HEK293 (cell line): ENCODE data around the gene ACOD1.
A peak's percentile ranks its signal among the peaks of the same experiment; 100 is the strongest.

Experiments
- CTCF ChIA-PET: fragments of 350-600 bp; formaldehyde crosslinking; extraction: SDS; loops from one replicate; lab custom pipeline; 2021; ENCODE audit warnings: antibody characterized with exemption; lab: Yijun Ruan, JAX
- POLR2A ChIA-PET: fragments of 300-600 bp; formaldehyde crosslinking; extraction: SDS; loops from one replicate; lab custom pipeline; 2020; ENCODE audit warnings: antibody characterized with exemption, inconsistent platforms; lab: Yijun Ruan, JAX
- H3K27ac ChIP-seq: fragments of 200-500 bp; sonication (Bioruptor generic); 2 replicates; pipeline ENCODE4 v1.5.1; 2014; ENCODE audit warnings: low read depth, low read length, control low read depth, inconsistent platforms; ENCODE audit errors: extremely low read depth
- H3K36me3 ChIP-seq, 2 experiments: fragments of 200-500 bp in 1 of 2; sonication (Bioruptor generic) in 1 of 2; 1 replicate in 1 of 2; 2 replicates in 1 of 2; pipeline ENCODE4 v1.5.1; 2014 to 2017; ENCODE audit warnings: inconsistent platforms in 2 of 2, low read length in 2 of 2; ENCODE audit not compliant: control insufficient read depth in 2 of 2, insufficient read depth in 1 of 2
- H3K4me1 ChIP-seq: fragments of 200-500 bp; sonication (Bioruptor generic); 2 replicates; pipeline ENCODE4 v1.5.1; 2014; ENCODE audit warnings: mild to moderate bottlenecking, low read length, inconsistent platforms; ENCODE audit not compliant: control insufficient read depth, insufficient read depth
- H3K4me3 ChIP-seq: 2 replicates; pipeline ENCODE4 v1.5.1; 2011; ENCODE audit warnings: low read depth, mild to moderate bottlenecking, control low read depth, low read length, moderate library complexity
- H3K9me3 ChIP-seq: fragments of 200-500 bp; sonication (Bioruptor generic); 2 replicates; pipeline ENCODE4 v1.5.1; 2014; ENCODE audit warnings: low read depth, low read length, inconsistent platforms; ENCODE audit not compliant: control insufficient read depth, insufficient read depth
- IKZF3 ChIP-seq: fragments of 450-650 bp; IDR thresholded peaks from 2 replicates; pipeline ENCODE4 v1.5.0; 2018; ENCODE audit warnings: missing biosample characterization, mild to moderate bottlenecking, missing genetic modification characterization, moderate library complexity
- KLF1 ChIP-seq: fragments of 450-650 bp; formaldehyde crosslinking; IDR thresholded peaks from 2 replicates; pipeline ENCODE4 v1.5.1; 2016; ENCODE audit warnings: missing biosample characterization, missing genetic modification characterization
- KLF10 ChIP-seq: fragments of 450-650 bp; IDR thresholded peaks from 2 replicates; pipeline ENCODE4 v1.5.1; 2018; ENCODE audit warnings: missing biosample characterization, mild to moderate bottlenecking, missing genetic modification characterization
- SETDB1 ChIP-seq: IDR thresholded peaks from one replicate; pipeline ENCODE4 v1.6.1; 2017; ENCODE audit warnings: mild to moderate bottlenecking, low read length, moderate library complexity, mixed read lengths; ENCODE audit not compliant: insufficient read length
- ZNF133 ChIP-seq: fragments of 450-650 bp; formaldehyde crosslinking; IDR thresholded peaks from 2 replicates; pipeline ENCODE4 v1.5.1; 2016; ENCODE audit warnings: missing biosample characterization, missing genetic modification characterization
- ZNF138 ChIP-seq: fragments of 450-650 bp; formaldehyde crosslinking; IDR thresholded peaks from 2 replicates; pipeline ENCODE4 v1.5.1; 2016; ENCODE audit warnings: missing biosample characterization, missing genetic modification characterization, borderline replicate concordance
- ZNF146 ChIP-seq: fragments of 450-650 bp; formaldehyde crosslinking; IDR thresholded peaks from 2 replicates; pipeline ENCODE4 v1.5.1; 2016; ENCODE audit warnings: missing biosample characterization, missing genetic modification characterization
- ZNF175 ChIP-seq: fragments of 450-650 bp; formaldehyde crosslinking; IDR thresholded peaks from 2 replicates; pipeline ENCODE4 v1.5.1; 2016; ENCODE audit warnings: missing biosample characterization, missing genetic modification characterization
- ZNF2 ChIP-seq: fragments of 450-650 bp; formaldehyde crosslinking; IDR thresholded peaks from 2 replicates; pipeline ENCODE4 v1.5.1; 2016; ENCODE audit warnings: missing biosample characterization, missing genetic modification characterization
- ZNF223 ChIP-seq: fragments of 450-650 bp; formaldehyde crosslinking; IDR thresholded peaks from 2 replicates; pipeline ENCODE4 v1.5.1; 2016; ENCODE audit warnings: missing biosample characterization, missing genetic modification characterization
- ZNF350 ChIP-seq: fragments of 450-650 bp; formaldehyde crosslinking; IDR thresholded peaks from 2 replicates; pipeline ENCODE4 v1.5.0; 2017; ENCODE audit warnings: missing biosample characterization, mild to moderate bottlenecking, missing genetic modification characterization
- ZNF354C ChIP-seq: fragments of 450-650 bp; formaldehyde crosslinking; IDR thresholded peaks from 2 replicates; pipeline ENCODE4 v1.5.1; 2016; ENCODE audit warnings: missing biosample characterization, missing genetic modification characterization, low read depth, borderline replicate concordance
- ZNF366 ChIP-seq: fragments of 450-650 bp; formaldehyde crosslinking; conservative IDR thresholded peaks from 2 replicates; pipeline ENCODE4 v1.5.1; 2016; ENCODE audit warnings: missing biosample characterization, missing genetic modification characterization
- ZNF473 ChIP-seq: fragments of 450-650 bp; formaldehyde crosslinking; IDR thresholded peaks from 2 replicates; pipeline ENCODE4 v1.5.1; 2017; ENCODE audit warnings: missing biosample characterization, missing genetic modification characterization
- ZNF514 ChIP-seq: fragments of 450-650 bp; formaldehyde crosslinking; IDR thresholded peaks from 2 replicates; pipeline ENCODE4 v1.5.1; 2016; ENCODE audit warnings: missing biosample characterization, missing genetic modification characterization
- ZNF530 ChIP-seq: fragments of 450-650 bp; formaldehyde crosslinking; IDR thresholded peaks from 2 replicates; pipeline ENCODE4 v1.5.1; 2016; ENCODE audit warnings: low read depth, missing biosample characterization, missing genetic modification characterization
- ZNF571 ChIP-seq: fragments of 450-650 bp; formaldehyde crosslinking; IDR thresholded peaks from 2 replicates; pipeline ENCODE4 v1.5.0; 2017; ENCODE audit warnings: missing biosample characterization, missing genetic modification characterization
- ZNF585B ChIP-seq: fragments of 450-650 bp; formaldehyde crosslinking; IDR thresholded peaks from 2 replicates; pipeline ENCODE4 v1.5.1; 2016; ENCODE audit warnings: missing biosample characterization, missing genetic modification characterization
- ZNF660 ChIP-seq: fragments of 450-650 bp; IDR thresholded peaks from 2 replicates; pipeline ENCODE4 v1.5.1; 2018; ENCODE audit warnings: missing biosample characterization, mild to moderate bottlenecking, missing genetic modification characterization
- ZNF664 ChIP-seq: fragments of 450-650 bp; formaldehyde crosslinking; IDR thresholded peaks from 2 replicates; pipeline ENCODE4 v1.5.1; 2016; ENCODE audit warnings: missing biosample characterization, missing genetic modification characterization
- ZNF785 ChIP-seq: fragments of 450-650 bp; formaldehyde crosslinking; IDR thresholded peaks from 2 replicates; pipeline ENCODE4 v1.5.1; 2016; ENCODE audit warnings: missing biosample characterization, missing genetic modification characterization
- ZSCAN23 ChIP-seq: fragments of 450-650 bp; formaldehyde crosslinking; IDR thresholded peaks from 2 replicates; pipeline ENCODE4 v1.5.1; 2016; ENCODE audit warnings: missing biosample characterization, missing genetic modification characterization
- ZSCAN30 ChIP-seq: fragments of 450-650 bp; IDR thresholded peaks from 2 replicates; pipeline ENCODE4 v1.5.1; 2018; ENCODE audit warnings: missing biosample characterization, mild to moderate bottlenecking, missing genetic modification characterization, moderate library complexity
- TF ChIP-seq, protein P1 (sequence below): fragments of 450-650 bp; formaldehyde crosslinking; IDR thresholded peaks from 2 replicates; pipeline ENCODE4 v1.5.1; 2017; ENCODE audit warnings: missing biosample characterization, missing genetic modification characterization
- TF ChIP-seq, protein P2 (sequence below): IDR thresholded peaks from 2 replicates; pipeline ENCODE4 v1.6.1; 2011; ENCODE audit warnings: mild to moderate bottlenecking, low read depth, low read length, borderline replicate concordance

ACOD1 gene

DNA sequence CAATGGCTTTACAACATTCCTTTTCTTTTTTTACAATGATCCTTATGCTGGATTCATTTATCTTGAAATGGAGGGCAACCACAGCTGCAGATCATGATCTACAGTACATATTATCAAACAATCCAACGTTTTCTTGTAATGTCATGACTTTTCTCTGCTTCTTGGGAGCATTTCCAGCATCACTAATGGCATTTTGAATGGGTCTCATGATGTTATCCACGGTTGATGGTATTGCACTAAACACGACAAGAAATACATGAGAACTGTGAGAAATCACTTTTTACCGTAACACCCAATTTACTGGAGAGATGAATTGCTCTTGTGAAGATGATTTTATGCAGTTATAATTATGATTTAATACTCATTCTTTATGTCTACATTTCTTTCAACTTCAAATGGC is 16.2 kb upstream of the ACOD1 start:
- TF ChIP-seq ZNF473 (no peak), ZNF664 (no peak), ZNF571 (tag by site-specific recombination) (no peak), KLF10 (tag by site-specific recombination) (no peak), ZNF350 (no peak), ZNF354C (tag by site-specific recombination) (no peak)
- TF ChIP-seq, protein P1, sequence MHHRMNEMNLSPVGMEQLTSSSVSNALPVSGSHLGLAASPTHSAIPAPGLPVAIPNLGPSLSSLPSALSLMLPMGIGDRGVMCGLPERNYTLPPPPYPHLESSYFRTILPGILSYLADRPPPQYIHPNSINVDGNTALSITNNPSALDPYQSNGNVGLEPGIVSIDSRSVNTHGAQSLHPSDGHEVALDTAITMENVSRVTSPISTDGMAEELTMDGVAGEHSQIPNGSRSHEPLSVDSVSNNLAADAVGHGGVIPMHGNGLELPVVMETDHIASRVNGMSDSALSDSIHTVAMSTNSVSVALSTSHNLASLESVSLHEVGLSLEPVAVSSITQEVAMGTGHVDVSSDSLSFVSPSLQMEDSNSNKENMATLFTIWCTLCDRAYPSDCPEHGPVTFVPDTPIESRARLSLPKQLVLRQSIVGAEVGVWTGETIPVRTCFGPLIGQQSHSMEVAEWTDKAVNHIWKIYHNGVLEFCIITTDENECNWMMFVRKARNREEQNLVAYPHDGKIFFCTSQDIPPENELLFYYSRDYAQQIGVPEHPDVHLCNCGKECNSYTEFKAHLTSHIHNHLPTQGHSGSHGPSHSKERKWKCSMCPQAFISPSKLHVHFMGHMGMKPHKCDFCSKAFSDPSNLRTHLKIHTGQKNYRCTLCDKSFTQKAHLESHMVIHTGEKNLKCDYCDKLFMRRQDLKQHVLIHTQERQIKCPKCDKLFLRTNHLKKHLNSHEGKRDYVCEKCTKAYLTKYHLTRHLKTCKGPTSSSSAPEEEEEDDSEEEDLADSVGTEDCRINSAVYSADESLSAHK (tag by site-specific recombination), result no peak
- TF ChIP-seq, protein P2, sequence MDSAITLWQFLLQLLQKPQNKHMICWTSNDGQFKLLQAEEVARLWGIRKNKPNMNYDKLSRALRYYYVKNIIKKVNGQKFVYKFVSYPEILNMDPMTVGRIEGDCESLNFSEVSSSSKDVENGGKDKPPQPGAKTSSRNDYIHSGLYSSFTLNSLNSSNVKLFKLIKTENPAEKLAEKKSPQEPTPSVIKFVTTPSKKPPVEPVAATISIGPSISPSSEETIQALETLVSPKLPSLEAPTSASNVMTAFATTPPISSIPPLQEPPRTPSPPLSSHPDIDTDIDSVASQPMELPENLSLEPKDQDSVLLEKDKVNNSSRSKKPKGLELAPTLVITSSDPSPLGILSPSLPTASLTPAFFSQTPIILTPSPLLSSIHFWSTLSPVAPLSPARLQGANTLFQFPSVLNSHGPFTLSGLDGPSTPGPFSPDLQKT, result no peak
- Histone ChIP-seq H3K4me1 (no peaks in the 10 kb centered on the region), H3K27ac (no peak overlapping the region), H3K36me3 (no peaks in the 10 kb centered on the region), H3K4me3 (no peak overlapping the region), H3K9me3 (no peaks in the 10 kb centered on the region)
- POLR2A ChIA-PET, result no interaction called here
- CTCF ChIA-PET, result no interaction called here

DNA sequence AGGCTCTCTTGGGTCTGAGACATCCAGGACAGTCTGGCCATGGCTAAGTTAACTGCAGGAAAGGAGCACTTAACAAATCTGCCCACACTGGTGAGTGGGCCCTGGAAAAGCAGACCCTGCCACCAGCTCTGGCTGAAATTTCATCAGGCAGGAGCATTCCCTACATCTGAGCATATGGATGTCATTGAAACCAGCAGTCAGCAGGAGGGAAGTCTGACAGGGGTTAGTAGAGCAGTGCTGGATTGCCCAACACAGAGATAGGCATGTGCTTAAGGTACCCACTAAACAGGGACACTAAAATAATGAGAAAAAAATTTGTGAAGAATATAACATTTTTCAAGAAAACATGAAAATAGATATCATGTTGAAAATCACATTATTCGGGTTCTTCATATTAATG is 13.6 kb upstream of the ACOD1 start:
- no peaks in the 10 kb centered on the region for H3K36me3 ChIP-seq
- TF ChIP-seq ZNF223 (tag by site-specific recombination) (no peak), ZNF2 (tag by site-specific recombination) (no peak), ZNF785 (tag by site-specific recombination) (no peak), KLF1 (tag by site-specific recombination) (no peak)
- TF ChIP-seq, all 188 proteins: peak for 0
- no peak overlapping the region for H3K27ac ChIP-seq
- H3K4me1 ChIP-seq, result no peaks in the 10 kb centered on the region
- ChIA-PET POLR2A (no interaction called here), CTCF (no interaction called here)
- H3K4me3 ChIP-seq, result no peak overlapping the region
- H3K9me3 ChIP-seq, result no peaks in the 10 kb centered on the region

DNA sequence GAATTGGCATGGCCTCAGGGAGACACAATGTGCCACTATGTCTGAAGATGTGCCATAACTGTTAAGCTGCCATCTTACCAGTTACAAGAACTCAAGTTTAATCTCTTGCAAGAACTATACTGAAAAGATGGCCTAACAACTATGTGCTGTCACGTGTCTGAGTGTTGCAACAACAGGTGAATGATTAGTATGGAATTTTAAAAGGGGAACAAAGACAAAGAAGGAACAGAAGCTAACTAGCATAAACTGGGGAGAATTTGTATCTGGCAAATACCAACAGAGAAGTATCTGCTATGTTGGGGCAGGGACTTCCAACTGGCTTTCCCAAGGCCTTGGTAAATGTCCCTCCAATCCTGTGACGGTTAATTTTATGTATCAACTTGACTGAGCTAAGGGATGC is 11.5 kb upstream of the ACOD1 start:
- no peaks in the 10 kb centered on the region for H3K4me1 ChIP-seq
- TF ChIP-seq ZNF514 (tag by site-specific recombination), result no peak
- no peak for TF ChIP-seq ZNF530 (tag by site-specific recombination)
- TF ChIP-seq ZSCAN23 (tag by site-specific recombination), result no peak
- no peak for TF ChIP-seq ZNF366 (tag by site-specific recombination)
- TF ChIP-seq ZNF146, result no peak
- H3K4me3 ChIP-seq, result no peak overlapping the region
- H3K36me3 ChIP-seq, result no peaks in the 10 kb centered on the region
- H3K27ac ChIP-seq, result no peak overlapping the region
- no peaks in the 10 kb centered on the region for H3K9me3 ChIP-seq
- ChIA-PET CTCF (interaction anchor here (0.6 kb wide), 1 partner anchor 937 kb away, joined by 3 read pairs; no protein-coding TSS in a partner anchor), POLR2A (no interaction called here)

DNA sequence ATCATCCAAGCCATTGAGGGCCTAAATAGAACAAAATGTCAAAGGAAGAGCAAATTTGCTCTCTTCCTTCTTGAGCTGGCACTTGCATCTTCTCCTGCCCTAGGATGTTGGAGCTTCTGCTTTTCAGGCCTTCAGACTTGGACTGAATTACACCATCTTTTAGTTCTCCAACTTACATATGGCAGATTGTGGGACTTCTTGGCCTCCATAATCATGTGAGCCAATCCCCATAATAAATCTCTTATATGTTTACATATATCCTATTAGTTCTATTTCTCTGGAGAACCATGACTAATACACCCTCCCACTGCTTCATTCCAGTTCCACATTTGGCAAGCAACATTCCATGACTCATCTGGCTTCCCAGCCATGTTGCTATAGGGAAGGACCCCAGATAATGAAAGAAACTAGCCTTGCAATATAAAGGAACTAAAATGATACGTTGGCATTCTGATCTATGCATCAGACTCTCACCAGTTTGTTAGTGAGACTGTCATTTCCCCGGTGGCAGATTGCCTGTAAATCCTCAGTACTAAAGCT is 11.0 kb upstream of the ACOD1 start:
- H3K27ac ChIP-seq, result no peak overlapping the region
- no peak overlapping the region for H3K4me3 ChIP-seq
- CTCF ChIA-PET, result no interaction called here
- no peaks in the 10 kb centered on the region for H3K36me3 ChIP-seq
- TF ChIP-seq ZNF571 (tag by site-specific recombination) (no peak), ZNF133 (tag by site-specific recombination) (no peak), ZNF138 (tag by site-specific recombination) (no peak), ZNF585B (tag by site-specific recombination) (no peak), ZNF175 (tag by site-specific recombination) (no peak), SETDB1 (no peak), ZNF660 (peak; percentile 45; the same call in 1 of the 2 replicates), IKZF3 (no peak), ZSCAN30 (tag by site-specific recombination) (no peak)
- no peaks in the 10 kb centered on the region for H3K9me3 ChIP-seq
- POLR2A ChIA-PET, result no interaction called here
- H3K4me1 ChIP-seq, result no peaks in the 10 kb centered on the region
